HT-29 (cell line): ENCODE results near the gene DPM2. TPM values are rescaled to one million over a fixed set of nuclear protein-coding genes. Genes with fewer than 3 reads are reported as not detected.
A peak's percentile ranks its signal among the peaks of the same experiment; 100 is the strongest.

Experiments
- DNase-seq: peaks from one replicate; pipeline ENCODE4 v3.0.0-alpha.2; 2015; ENCODE audit warnings: low spot score
- total RNA-seq: library from RNA; depleted of rRNA; stranded (reverse); fragments of >200 nt; shearing (Covaris generic); gene quantifications from 2 replicates; pipeline ENCODE4 v1.2.3, GENCODE V29; 2014; rRNA removed

Gene DPM2
- total RNA-seq: 44.3 and 47.0 TPM in 2 replicates

GRCh38 chr9:127937388-127938297, at the start of gene DPM2:
Gene DPM2 (minus strand): TSS chr9:127937854. CDS start chr9:127937820, 34 bp downstream.
- DNase-seq: peak; percentile 86

DNA sequence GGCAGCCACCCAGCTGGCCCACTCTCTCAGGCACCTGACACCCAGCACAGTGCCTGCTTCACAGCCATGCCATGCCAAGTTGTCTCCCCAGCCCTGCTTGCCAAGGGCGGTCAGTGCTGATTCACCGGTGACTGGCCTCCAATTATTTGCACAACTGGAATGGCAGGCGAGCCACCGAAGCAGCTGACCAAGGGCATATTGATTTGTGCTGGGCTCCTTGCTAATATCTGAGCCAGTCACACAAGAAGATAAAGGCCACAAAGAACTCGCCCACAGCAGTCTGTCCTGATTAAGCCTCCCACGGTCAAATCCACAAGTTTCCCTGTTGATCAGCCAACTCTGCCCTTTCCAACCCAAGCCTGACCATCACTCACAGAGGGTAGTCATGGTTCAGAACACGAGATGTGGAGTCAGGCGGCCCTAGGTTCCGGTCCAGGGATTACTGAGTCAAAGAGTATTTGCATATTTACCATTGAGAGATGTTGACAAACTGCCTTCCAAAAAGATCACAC, 49.5 kb upstream of the DPM2 start:
- DNase-seq: peak; percentile 86

- peak; percentile 1 for DNase-seq
These were observed 47.4 kb upstream of the DPM2 start for GRCh38 chr9:127985011-127985410.

- DNase-seq: peak; percentile 0
These were observed 46.2 kb upstream of the DPM2 start for GRCh38 chr9:127983847-127984289.

- peak; percentile 1 for DNase-seq
These were observed 45.3 kb upstream of the DPM2 start for GRCh38 chr9:127982912-127983311.

DNA sequence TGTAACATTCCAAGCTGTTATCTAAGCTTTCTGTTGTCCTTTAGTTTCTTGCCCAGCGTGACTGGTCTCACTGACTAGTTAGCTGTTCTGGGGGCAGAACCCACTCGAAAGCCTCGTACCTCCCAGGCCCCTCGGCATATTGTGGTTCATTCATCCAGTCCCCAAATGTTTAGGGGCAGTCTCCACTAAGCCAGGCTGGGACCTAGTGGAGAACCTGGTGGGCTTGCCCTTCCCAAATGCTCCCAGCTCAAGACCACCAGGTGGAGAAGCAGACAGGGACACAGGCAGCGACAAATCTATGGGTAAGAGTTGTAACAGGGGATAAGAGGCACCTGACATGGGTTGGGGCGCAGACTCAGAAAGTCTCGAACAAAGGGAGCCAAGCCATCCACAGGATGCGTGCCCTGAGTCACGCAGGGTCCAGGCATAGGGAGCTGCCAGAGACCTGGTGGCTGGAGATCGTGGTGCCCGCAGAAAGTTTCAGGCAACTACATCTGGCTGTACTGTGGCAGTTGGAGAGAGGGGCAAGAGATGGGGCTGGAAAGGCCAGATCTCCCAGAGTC, 44.0 kb upstream of the DPM2 start:
- no peak for DNase-seq

GRCh38 chr9:127980706-127981558, 43.3 kb upstream of the DPM2 start, which contains the start of gene EEIG1:
Gene EEIG1 (minus strand): TSS chr9:127980989. CDS start chr9:127980137, 852 bp downstream.
- DNase-seq: peak; percentile 94

GRCh38 chr9:127980060-127980705, 42.5 kb upstream of the DPM2 start:
- peak; percentile 71 for DNase-seq

DNA sequence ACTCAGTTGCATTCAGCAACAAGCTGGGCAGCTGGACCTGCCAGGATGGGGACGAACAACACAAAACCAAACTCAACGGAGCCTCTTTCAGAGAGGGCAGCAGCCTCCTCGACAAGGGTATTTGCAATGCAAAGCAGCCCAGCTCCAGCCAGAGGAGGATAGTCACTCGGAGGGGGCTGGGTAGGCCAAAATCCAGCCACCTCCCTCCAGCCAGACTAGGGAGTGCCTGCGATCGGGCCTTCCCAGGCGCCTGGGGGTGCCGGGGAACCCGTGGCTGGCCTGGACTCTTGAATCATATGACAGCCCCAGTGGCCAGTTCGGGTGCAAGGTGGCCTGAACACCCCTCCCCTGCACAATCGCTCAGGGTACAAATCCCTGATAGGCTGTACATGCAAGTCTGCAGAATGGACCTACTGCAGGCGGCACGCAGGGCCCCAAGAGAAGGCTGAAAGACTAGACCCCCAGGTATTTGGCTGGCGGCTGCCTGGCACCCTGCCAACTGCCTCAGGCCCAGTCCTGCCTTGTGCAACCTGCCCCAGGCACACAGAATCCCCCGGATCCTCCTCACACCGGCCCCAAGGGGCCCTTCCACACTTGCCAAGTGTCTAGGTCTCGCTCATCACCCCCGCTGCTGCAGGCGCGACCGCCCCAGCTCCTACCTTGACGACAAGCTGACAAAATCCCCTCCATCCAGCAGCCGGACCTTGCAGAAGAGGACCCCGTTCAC, 41.8 kb upstream of the DPM2 start:
- DNase-seq: peak; percentile 72

- no peak for DNase-seq
These were observed 41.3 kb upstream of the DPM2 start for GRCh38 chr9:127979015-127979332.

DNA sequence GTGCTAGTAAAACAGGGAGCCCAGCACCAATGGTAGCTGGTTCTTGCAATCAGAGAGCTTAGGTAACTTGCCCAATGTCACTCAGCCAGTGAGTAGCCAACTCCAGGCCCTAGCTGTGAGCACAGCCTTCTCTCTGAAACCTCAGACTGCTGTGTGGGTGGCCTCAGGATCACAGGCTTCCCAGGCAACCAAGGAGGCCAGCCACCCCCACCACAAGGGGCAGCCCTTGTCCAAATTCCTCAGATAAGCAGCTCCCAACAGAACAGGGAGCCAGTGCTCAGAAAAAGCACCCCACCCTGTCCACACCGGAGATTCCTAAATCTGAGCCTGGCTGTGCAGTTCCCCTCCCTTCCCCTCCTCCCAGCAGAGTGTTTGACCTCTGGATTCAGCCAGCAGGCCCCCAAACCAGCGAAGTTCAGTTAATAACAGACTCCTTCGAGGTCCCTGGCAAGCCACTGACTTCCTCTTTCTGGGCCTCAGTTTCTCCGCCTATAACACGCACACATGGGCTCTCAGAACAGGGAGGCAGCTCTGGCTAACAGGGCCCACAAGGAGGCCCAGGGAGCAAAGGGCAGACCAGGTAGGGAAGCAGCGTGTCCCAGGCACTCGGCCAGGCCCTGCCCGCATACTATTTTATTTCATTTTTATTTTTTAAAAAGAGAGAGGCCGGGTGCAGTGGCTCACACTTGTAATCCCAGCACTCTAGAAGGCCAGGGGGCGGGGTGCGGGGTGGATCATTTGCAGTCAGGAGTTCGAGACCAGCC, 40.4 kb upstream of the DPM2 start:
- peak; percentile 51 for DNase-seq

DNA sequence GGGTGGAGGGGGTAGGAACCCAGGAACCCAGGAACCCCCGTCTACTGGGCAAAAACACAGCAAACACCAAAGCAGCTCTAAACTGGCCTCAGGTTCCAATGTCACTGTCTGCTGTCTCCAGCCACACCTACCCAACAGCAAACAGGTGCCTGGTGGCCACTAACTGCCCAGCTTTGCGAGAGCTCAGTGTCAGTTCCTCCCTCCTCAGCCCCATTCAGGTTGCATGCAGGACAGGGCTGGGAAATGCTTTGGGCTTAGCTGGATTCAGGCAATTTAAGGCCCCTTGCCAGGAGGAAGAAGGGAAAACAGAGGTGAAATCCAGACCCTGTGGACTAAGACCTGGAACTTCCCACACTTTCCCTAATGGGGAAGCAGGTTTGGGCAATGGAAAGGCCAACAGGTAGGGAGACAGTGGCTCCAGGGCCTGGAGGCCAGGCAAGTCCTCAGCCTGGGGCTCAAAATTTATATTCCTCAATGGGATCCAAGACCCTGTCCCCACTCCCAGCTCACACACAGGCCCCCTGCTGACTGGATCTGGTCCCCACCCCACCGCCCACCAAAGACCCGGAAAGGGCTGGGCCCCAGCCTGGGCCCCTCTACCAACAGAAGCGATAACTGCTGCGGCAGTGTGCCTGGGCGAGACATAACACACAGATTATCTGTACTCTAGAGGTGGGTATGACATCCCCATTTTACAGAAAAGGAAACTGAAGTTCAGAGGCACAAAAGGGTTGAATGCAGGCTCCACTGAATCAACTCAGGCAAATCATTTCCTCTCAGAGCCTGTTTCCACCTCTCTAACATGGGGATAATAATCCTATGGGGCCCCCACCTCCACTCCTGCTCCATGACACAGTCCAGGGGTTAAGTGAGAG, 39.6 kb upstream of the DPM2 start:
- peak; percentile 66 for DNase-seq

GRCh38 chr9:127976498-127976897, 38.8 kb upstream of the DPM2 start:
- DNase-seq: peak; percentile 83

GRCh38 chr9:127975376-127976315, 38.0 kb upstream of the DPM2 start:
- no peak for DNase-seq

DNA sequence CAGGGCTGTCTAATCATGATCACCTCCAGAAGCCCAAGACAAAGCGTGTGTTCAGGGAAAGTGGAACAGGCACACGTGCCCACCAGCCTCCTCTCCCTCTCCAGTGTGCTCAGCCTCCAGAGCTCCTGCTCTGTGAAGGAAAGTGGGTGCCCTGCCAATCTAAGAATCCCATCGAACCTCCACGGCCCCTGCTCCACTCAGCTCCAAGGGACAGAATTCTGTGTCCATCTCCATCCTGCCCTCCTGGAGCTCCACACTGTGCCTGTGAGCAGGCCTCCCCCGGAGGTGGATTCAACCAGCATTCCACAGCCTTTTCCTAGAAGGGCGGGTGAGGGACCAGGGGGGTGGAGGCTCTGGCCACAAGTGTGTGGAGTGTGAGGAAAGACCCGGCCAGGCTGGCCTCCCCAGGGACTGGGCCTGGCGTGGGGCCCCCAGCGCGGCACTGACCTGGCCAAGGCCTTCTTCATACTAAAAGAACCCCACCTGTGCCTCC, 37.2 kb upstream of the DPM2 start:
- DNase-seq: peak; percentile 37

- DNase-seq: no peak
These were observed 36.5 kb upstream of the DPM2 start for GRCh38 chr9:127974001-127974768.
